ENCODE measurements around the gene CCDC192.

CCDC192 gene

GRCh38 chr5:127928053-127928452, 224.9 kb downstream of the CCDC192 start:
- DNase-seq, result no peak

GRCh38 chr5:127930311-127930710, 227.1 kb downstream of the CCDC192 start:
- DNase-seq, result no peak

GRCh38 chr5:127931396-127931795, 228.2 kb downstream of the CCDC192 start:
- DNase-seq, result no peak

- no peak for DNase-seq
Measured at GRCh38 chr5:127933348-127933747, 230.2 kb downstream of the CCDC192 start.

GRCh38 chr5:127934791-127935256, 231.6 kb downstream of the CCDC192 start:
- DNase-seq, result peak; percentile 85

- no peak for DNase-seq
Measured at GRCh38 chr5:127935398-127935797, 232.2 kb downstream of the CCDC192 start.

- DNase-seq, result no peak
Measured at GRCh38 chr5:127936439-127936972, 233.3 kb downstream of the CCDC192 start.

GRCh38 chr5:127938746-127939145, 235.6 kb downstream of the CCDC192 start:
- DNase-seq, result no peak

GRCh38 chr5:127940854-127941253, 237.7 kb downstream of the CCDC192 start:
- DNase-seq, result no peak

GRCh38 chr5:127941646-127942045, 238.5 kb downstream of the CCDC192 start:
- no peak for DNase-seq

GRCh38 chr5:127942246-127943060, 239.3 kb downstream of the CCDC192 start:
- DNase-seq, result no peak

GRCh38 chr5:127943061-127943371, 239.8 kb downstream of the CCDC192 start:
- DNase-seq, result no peak

GRCh38 chr5:127944125-127944524, 240.9 kb downstream of the CCDC192 start:
- DNase-seq, result no peak

- no peak for DNase-seq
Measured at GRCh38 chr5:127947941-127948340, 244.8 kb downstream of the CCDC192 start.

GRCh38 chr5:127950707-127951391, 247.7 kb downstream of the CCDC192 start:
- no peak for DNase-seq

GRCh38 chr5:127951791-127952190, 248.6 kb downstream of the CCDC192 start:
- DNase-seq, result no peak

GRCh38 chr5:127957183-127957582, 254.0 kb downstream of the CCDC192 start:
- no peak for DNase-seq

GRCh38 chr5:127957701-127958239, 254.6 kb downstream of the CCDC192 start:
- no peak for DNase-seq

GRCh38 chr5:127958421-127959011, 255.3 kb downstream of the CCDC192 start:
- peak; percentile 26 for DNase-seq

- peak; percentile 85 for DNase-seq
Measured at GRCh38 chr5:127959152-127959764, 256.1 kb downstream of the CCDC192 start.

GRCh38 chr5:127960270-127960691, 257.1 kb downstream of the CCDC192 start:
- DNase-seq, result no peak

- no peak for DNase-seq
Measured at GRCh38 chr5:127961006-127961762, 258.0 kb downstream of the CCDC192 start.
